SH-SY5Y (cell line): Measurements from ENCODE around the gene EPC2.

Experiments used
- GATA2 ChIP-seq: IDR thresholded peaks from 2 replicates; pipeline ENCODE4 v1.6.1; 2011; ENCODE audit warnings: mild to moderate bottlenecking, low read depth, low read length
- GATA3 ChIP-seq: IDR thresholded peaks from 2 replicates; pipeline ENCODE4 v1.6.1; 2011; ENCODE audit warnings: low read depth, mild to moderate bottlenecking, low read length, moderate library complexity

Gene EPC2

GRCh38 chr2:148794558-148794957 lies 150.0 kb downstream of the EPC2 start:
- TF ChIP-seq GATA2, result no peak
- no peak for TF ChIP-seq GATA3

- no peak for TF ChIP-seq GATA3
- no peak for TF ChIP-seq GATA2
Measured at GRCh38 chr2:148796735-148797512, 152.4 kb downstream of the EPC2 start.

GRCh38 chr2:148802448-148803220 lies 158.1 kb downstream of the EPC2 start:
- TF ChIP-seq GATA2, result no peak
- TF ChIP-seq GATA3, result no peak

GRCh38 chr2:148810081-148810480 lies 165.5 kb downstream of the EPC2 start:
- TF ChIP-seq GATA3 (no peak), GATA2 (no peak)

- TF ChIP-seq GATA2, result no peak
Measured at GRCh38 chr2:148812306-148812705, 167.8 kb downstream of the EPC2 start.

GRCh38 chr2:148813603-148814065 lies 169.1 kb downstream of the EPC2 start:
- TF ChIP-seq GATA2 (no peak), GATA3 (no peak)

GRCh38 chr2:148814143-148814859 lies 169.8 kb downstream of the EPC2 start:
- TF ChIP-seq GATA2 (no peak), GATA3 (no peak)

- TF ChIP-seq GATA3 (no peak), GATA2 (no peak)
Measured at GRCh38 chr2:148814860-148815419, 170.4 kb downstream of the EPC2 start.

GRCh38 chr2:148816176-148816575 lies 171.6 kb downstream of the EPC2 start:
- TF ChIP-seq GATA2 (no peak), GATA3 (no peak)

- no peak for TF ChIP-seq GATA2
Measured at GRCh38 chr2:148817210-148817708, 172.7 kb downstream of the EPC2 start.

- TF ChIP-seq GATA2 (no peak), GATA3 (no peak)
Measured at GRCh38 chr2:148819019-148819585, 174.6 kb downstream of the EPC2 start.

- TF ChIP-seq GATA2, result no peak
- no peak for TF ChIP-seq GATA3
Measured at GRCh38 chr2:148824190-148824589, 179.6 kb downstream of the EPC2 start.

GRCh38 chr2:148826791-148827190 lies 182.2 kb downstream of the EPC2 start:
- no peak for TF ChIP-seq GATA3
- TF ChIP-seq GATA2, result no peak

- no peak for TF ChIP-seq GATA2
- TF ChIP-seq GATA3, result no peak
Measured at GRCh38 chr2:148828941-148829340, 184.4 kb downstream of the EPC2 start.
